HepG2 (cell line): ENCODE measurements around the gene POLR3GL. TPM values are rescaled to one million over a fixed set of nuclear protein-coding genes. Genes with fewer than 3 reads are reported as not detected.
A peak's percentile ranks its signal among the peaks of the same experiment; 100 is the strongest.

Source experiments
- ASH2L ChIP-seq: fragments of 300-600, 200-600 bp; sonication (generic); IDR thresholded peaks from 2 replicates; pipeline ENCODE4 v1.7.0; 2017; ENCODE audit warnings: low read depth, mild to moderate bottlenecking, moderate library complexity, mixed read lengths, low read length; ENCODE audit not compliant: insufficient read length
- ETV6 ChIP-seq: sonication (generic); formaldehyde crosslinking; conservative IDR thresholded peaks from 2 replicates; pipeline ENCODE4 v1.4.0; 2020; ENCODE audit warnings: missing genetic modification reagents
- KDM5B ChIP-seq: sonication (generic); formaldehyde crosslinking; IDR thresholded peaks from 2 replicates; pipeline ENCODE4 v1.4.0; 2020; ENCODE audit warnings: missing genetic modification reagents, mild to moderate bottlenecking, borderline replicate concordance
- KIAA2018 ChIP-seq: sonication (generic); formaldehyde crosslinking; IDR thresholded peaks from 2 replicates; pipeline ENCODE4 v1.5.0; 2020; ENCODE audit warnings: mild to moderate bottlenecking, missing genetic modification reagents, borderline replicate concordance
- MED1 ChIP-seq: sonication (generic); formaldehyde crosslinking; IDR thresholded peaks from 2 replicates; pipeline ENCODE4 v1.4.0; 2020; ENCODE audit warnings: missing genetic modification reagents
- MXD3 ChIP-seq: IDR thresholded peaks from 2 replicates; pipeline ENCODE4 v1.6.1; 2016; ENCODE audit warnings: mild to moderate bottlenecking, missing biosample characterization, missing genetic modification reagents
- PATZ1 ChIP-seq: sonication (generic); formaldehyde crosslinking; IDR thresholded peaks from 2 replicates; pipeline ENCODE4 v1.4.0; 2020; ENCODE audit warnings: missing genetic modification reagents
- RCOR2 ChIP-seq: IDR thresholded peaks from 2 replicates; pipeline ENCODE4 v1.6.1; 2016; ENCODE audit warnings: missing biosample characterization, missing genetic modification reagents
- SIX4 ChIP-seq: sonication (generic); formaldehyde crosslinking; IDR thresholded peaks from 2 replicates; pipeline ENCODE4 v1.4.0; 2020; ENCODE audit warnings: missing genetic modification reagents
- STAG1 ChIP-seq: sonication (generic); formaldehyde crosslinking; IDR thresholded peaks from 2 replicates; pipeline ENCODE4 v1.4.0; 2020; ENCODE audit warnings: missing genetic modification reagents
- YEATS4 ChIP-seq: sonication (generic); formaldehyde crosslinking; IDR thresholded peaks from 2 replicates; pipeline ENCODE4 v1.4.0; 2020; ENCODE audit warnings: missing genetic modification reagents, borderline replicate concordance
- ZBTB38 ChIP-seq: sonication (generic); formaldehyde crosslinking; IDR thresholded peaks from 2 replicates; pipeline ENCODE4 v1.5.1; 2020; ENCODE audit warnings: mild to moderate bottlenecking, missing genetic modification reagents
- ZBTB8A ChIP-seq: sonication (generic); formaldehyde crosslinking; IDR thresholded peaks from 2 replicates; pipeline ENCODE4 v1.4.0; 2020; ENCODE audit warnings: mild to moderate bottlenecking, low read depth, missing genetic modification reagents, borderline replicate concordance
- ZNF121 ChIP-seq: sonication (generic); formaldehyde crosslinking; IDR thresholded peaks from 2 replicates; pipeline ENCODE4 v1.5.0; 2020; ENCODE audit warnings: mild to moderate bottlenecking, missing genetic modification reagents
- ZNF317 ChIP-seq: sonication (generic); formaldehyde crosslinking; IDR thresholded peaks from 2 replicates; pipeline ENCODE4 v1.5.0; 2020; ENCODE audit warnings: mild to moderate bottlenecking, missing genetic modification reagents
- ZNF746 ChIP-seq: sonication (generic); formaldehyde crosslinking; IDR thresholded peaks from 2 replicates; pipeline ENCODE4 v1.8.0; 2022; ENCODE audit warnings: mild to moderate bottlenecking, missing genetic modification reagents
- polyA plus RNA-seq, 8 experiments: library from polyadenylated mRNA; depleted of rRNA in 3 of 8; stranded (reverse) in 7 of 8; unstranded in 1 of 8; fragments of >200 nt; fragmentation: Illumina TruSeq in 4 of 8; extraction: Trizol in 4 of 8; gene quantifications; 2 replicates each; pipeline versions ENCODE4 v1.2.1 to v1.2.3, GENCODE V29; 2011 to 2016; ENCODE audit warnings: low read depth in 4 of 8, missing spikeins in 1 of 8, mixed read lengths in 1 of 8; ENCODE audit not compliant: insufficient read depth in 1 of 8
- total RNA-seq, 5 experiments: library from RNA; depleted of rRNA; stranded (reverse); fragments of >200 nt; fragmentation: Illumina TruSeq; extraction: Trizol; gene quantifications; 2 replicates each; pipeline ENCODE4 v1.2.3, GENCODE V29; 2016; ENCODE audit warnings: low read depth in 1 of 5
- TF ChIP-seq, protein P1 (sequence below): sonication (generic); formaldehyde crosslinking; IDR thresholded peaks from 2 replicates; pipeline ENCODE4 v1.8.1; 2023; ENCODE audit warnings: mild to moderate bottlenecking, missing genetic modification reagents

The POLR3GL gene
- total and polyA plus RNA-seq, 2 of the 13 experiments (the other 11 are each of a cell fraction or from before 2014, with no cell fraction given): 11.5 to 12.4 TPM

DNA sequence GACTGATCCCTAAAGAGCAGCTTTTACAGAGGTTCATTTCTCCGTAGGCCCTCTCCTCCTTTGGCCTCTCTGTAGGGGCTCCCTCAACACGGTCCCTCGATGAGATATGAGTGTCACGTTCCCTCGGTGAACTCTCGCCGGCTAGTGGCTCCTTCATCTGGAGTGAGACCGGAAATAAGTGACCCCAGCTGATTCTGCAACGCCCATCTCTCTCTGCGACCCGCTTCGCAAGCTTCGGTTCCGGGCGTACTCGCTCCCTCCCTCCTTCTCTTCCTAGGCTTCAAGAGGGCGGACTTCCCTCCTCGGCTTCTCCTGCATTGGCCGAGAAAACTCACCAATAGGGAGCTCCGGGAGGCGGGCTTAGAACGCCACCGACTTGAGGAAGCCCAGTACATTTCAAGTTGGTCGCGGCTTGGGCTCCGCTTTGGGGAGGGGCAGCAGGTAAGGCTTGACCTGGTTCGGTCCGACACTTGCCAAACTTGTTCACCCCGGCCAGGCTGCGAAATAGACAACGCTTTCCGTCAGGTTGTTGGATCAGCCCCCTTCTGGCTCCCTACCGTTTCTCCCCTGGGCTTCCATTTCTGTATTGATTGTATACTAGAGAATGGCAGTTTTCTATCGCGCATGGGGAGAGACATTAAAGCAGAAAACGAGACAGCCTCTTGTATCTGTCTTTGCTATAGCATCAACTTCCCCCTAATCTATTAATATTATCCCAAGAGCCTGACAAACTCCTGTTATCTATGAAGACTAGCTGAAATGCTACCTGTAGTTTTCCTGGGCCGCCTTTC lies at the start of gene POLR3GL, which contains the start of gene ANKRD34A (continued):
- TF ChIP-seq MED1 (CRISPR knock-in tag): peak; percentile 74
- TF ChIP-seq PATZ1: peak; percentile 36; the same call in 1 of the 2 replicates
- no peak for TF ChIP-seq ZNF121 (CRISPR knock-in tag)
- TF ChIP-seq YEATS4 (CRISPR knock-in tag): peak; percentile 56
- 0 out of 2 replicates have a peak, but pooled peaks have one; percentile 21 for TF ChIP-seq ZBTB38
- TF ChIP-seq, protein P1, sequence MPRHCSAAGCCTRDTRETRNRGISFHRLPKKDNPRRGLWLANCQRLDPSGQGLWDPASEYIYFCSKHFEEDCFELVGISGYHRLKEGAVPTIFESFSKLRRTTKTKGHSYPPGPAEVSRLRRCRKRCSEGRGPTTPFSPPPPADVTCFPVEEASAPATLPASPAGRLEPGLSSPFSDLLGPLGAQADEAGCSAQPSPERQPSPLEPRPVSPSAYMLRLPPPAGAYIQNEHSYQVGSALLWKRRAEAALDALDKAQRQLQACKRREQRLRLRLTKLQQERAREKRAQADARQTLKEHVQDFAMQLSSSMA (CRISPR knock-in tag): no peak
- TF ChIP-seq ZNF317: 0 out of 2 replicates have a peak, but pooled peaks have one; percentile 30
- peak; percentile 60 for TF ChIP-seq ASH2L
- TF ChIP-seq RCOR2: peak; percentile 14; the same call in 1 of the 2 replicates
- no peak for TF ChIP-seq ZBTB8A (CRISPR knock-in tag)
- no peak for TF ChIP-seq STAG1 (CRISPR knock-in tag)
- TF ChIP-seq KDM5B (CRISPR knock-in tag): peak; percentile 59; the same call in 1 of the 2 replicates
- 0 out of 2 replicates have a peak, but pooled peaks have one; percentile 56 for TF ChIP-seq KIAA2018 (CRISPR knock-in tag)
- 0 out of 2 replicates have a peak, but pooled peaks have one; percentile 12 for TF ChIP-seq SIX4 (CRISPR knock-in tag)
- peak; percentile 88 for TF ChIP-seq ZNF746 (CRISPR knock-in tag)
- peak; percentile 47 for TF ChIP-seq MXD3 (CRISPR knock-in tag)
- peak; percentile 83 for TF ChIP-seq ETV6
